WTC11 (cell line): ENCODE results near the gene SNAI1. TPM values are rescaled to one million over a fixed set of nuclear protein-coding genes. Genes with fewer than 3 reads are reported as not detected.

Source experiments
- ATAC-seq: fragments of 200-7000 bp; cut with Tn5 transposase; 2 replicates; pipeline ENCODE4 v1.10.0; 2021; ENCODE audit warnings: mild to moderate bottlenecking, moderate library complexity
- CTCF ChIA-PET: fragments of 300-600 bp; sonication (Branson Sonifier 250); formaldehyde crosslinking; loops from one replicate; lab custom pipeline; 2021; ENCODE audit warnings: antibody characterized with exemption; lab: Charles Lee
- POLR2A ChIA-PET: fragments of 350-600 bp; sonication (Branson Sonifier 250); formaldehyde crosslinking; loops from one replicate; lab custom pipeline; 2021; ENCODE audit warnings: antibody characterized with exemption; lab: Charles Lee
- DNase-seq: peaks from one replicate; pipeline ENCODE4 v3.0.0; 2021; ENCODE audit warnings: low spot score
- H3K27ac Mint-ChIP-seq: 2 replicates; pipeline ENCODE4 v1.8.0; 2021; ENCODE audit warnings: mixed read lengths
- H3K27me3 Mint-ChIP-seq: 2 replicates; pipeline ENCODE4 v1.8.0; 2021; ENCODE audit warnings: low read depth, mild to moderate bottlenecking, moderate library complexity, mixed read lengths
- H3K36me3 Mint-ChIP-seq: 2 replicates; pipeline ENCODE4 v1.8.0; 2021; ENCODE audit warnings: mixed read lengths
- H3K4me1 Mint-ChIP-seq: 2 replicates; pipeline ENCODE4 v1.8.0; 2022; ENCODE audit warnings: mixed read lengths
- H3K4me3 Mint-ChIP-seq: 2 replicates; pipeline ENCODE4 v1.8.0; 2021; ENCODE audit warnings: mild to moderate bottlenecking, moderate library complexity, mixed read lengths
- H3K9me3 Mint-ChIP-seq: 2 replicates; pipeline ENCODE4 v1.8.0; 2021; ENCODE audit warnings: mixed read lengths
- CREB1 ChIP-seq: sonication (generic); formaldehyde crosslinking; IDR thresholded peaks from 2 replicates; pipeline ENCODE4 v1.8.0; 2023; ENCODE audit warnings: mild to moderate bottlenecking, missing genetic modification reagents
- ETV6 ChIP-seq: sonication (generic); formaldehyde crosslinking; IDR thresholded peaks from 2 replicates; pipeline ENCODE4 v1.8.1; 2022; ENCODE audit warnings: mild to moderate bottlenecking, missing genetic modification reagents
- GABPB1 ChIP-seq: sonication (generic); formaldehyde crosslinking; IDR thresholded peaks from 2 replicates; pipeline ENCODE4 v1.8.1; 2023; ENCODE audit warnings: mild to moderate bottlenecking, missing genetic modification reagents
- GRHL2 ChIP-seq: fragments of 250-450 bp; sonication (Bioruptor Pico); IDR thresholded peaks from 2 replicates; pipeline ENCODE4 v1.8.0; 2022; ENCODE audit warnings: mild to moderate bottlenecking, moderate library complexity; ENCODE audit not compliant: insufficient replicate concordance, severe bottlenecking
- NFE2L1 ChIP-seq: sonication (generic); formaldehyde crosslinking; IDR thresholded peaks from 2 replicates; pipeline ENCODE4 v1.8.1; 2023; ENCODE audit warnings: missing genetic modification reagents
- OVOL2 ChIP-seq: fragments of 250-450 bp; sonication (Bioruptor Pico); IDR thresholded peaks from 2 replicates; pipeline ENCODE4 v1.9.0; 2021; ENCODE audit warnings: mild to moderate bottlenecking, borderline replicate concordance
- SMAD3 ChIP-seq: sonication (generic); formaldehyde crosslinking; IDR thresholded peaks from 2 replicates; pipeline ENCODE4 v1.8.0; 2022; ENCODE audit warnings: missing genetic modification reagents, mild to moderate bottlenecking, borderline replicate concordance
- SOX15 ChIP-seq: fragments of 250-450 bp; sonication (Bioruptor Pico); IDR thresholded peaks from 2 replicates; pipeline ENCODE4 v1.9.0; 2021; ENCODE audit warnings: mild to moderate bottlenecking
- ZBTB21 ChIP-seq: sonication (generic); formaldehyde crosslinking; IDR thresholded peaks from 2 replicates; pipeline ENCODE4 v1.8.1; 2023; ENCODE audit warnings: mild to moderate bottlenecking, missing genetic modification reagents, borderline replicate concordance
- ZNF232 ChIP-seq: sonication (generic); formaldehyde crosslinking; IDR thresholded peaks from 2 replicates; pipeline ENCODE4 v1.8.0; 2022; ENCODE audit warnings: mild to moderate bottlenecking, missing genetic modification reagents
- ZNF396 ChIP-seq: fragments of 250-450 bp; sonication (Bioruptor Pico); IDR thresholded peaks from 2 replicates; pipeline ENCODE4 v1.8.0; 2021; ENCODE audit warnings: mild to moderate bottlenecking, moderate library complexity, borderline replicate concordance
- ZNF416 ChIP-seq: fragments of 250-450 bp; sonication (Bioruptor Pico); IDR thresholded peaks from 2 replicates; pipeline ENCODE4 v1.9.0; 2021; ENCODE audit warnings: mild to moderate bottlenecking, inconsistent platforms
- ZNF671 ChIP-seq: fragments of 250-450 bp; sonication (Bioruptor Pico); IDR thresholded peaks from 2 replicates; pipeline ENCODE4 v1.8.0; 2021; ENCODE audit warnings: mild to moderate bottlenecking
- total RNA-seq: library from RNA; stranded (reverse); gene quantifications from 3 replicates; pipeline ENCODE4 v1.2.3, GENCODE V29; 2021
- TF ChIP-seq, protein P1 (sequence below): fragments of 200-600 bp; IDR thresholded peaks from 2 replicates; pipeline ENCODE4 v1.8.0; 2022; ENCODE audit warnings: antibody characterized with exemption
- TF ChIP-seq, protein P2 (sequence below): fragments of 250-450 bp; sonication (Bioruptor Pico); IDR thresholded peaks from 2 replicates; pipeline ENCODE4 v1.9.0; 2021; ENCODE audit warnings: mild to moderate bottlenecking
- TF ChIP-seq, protein P3 (sequence below): sonication (generic); formaldehyde crosslinking; IDR thresholded peaks from 2 replicates; pipeline ENCODE4 v1.8.0; 2023; ENCODE audit warnings: mild to moderate bottlenecking, missing genetic modification reagents
- TF ChIP-seq, protein P4 (sequence below): sonication (generic); formaldehyde crosslinking; IDR thresholded peaks from 2 replicates; pipeline ENCODE4 v1.8.1; 2022; ENCODE audit warnings: low read depth, mild to moderate bottlenecking, moderate library complexity, missing genetic modification reagents, borderline replicate concordance
- TF ChIP-seq, protein P5 (sequence below): sonication (generic); formaldehyde crosslinking; IDR thresholded peaks from 2 replicates; pipeline ENCODE4 v1.8.1; 2022; ENCODE audit warnings: low read depth, missing genetic modification reagents, borderline replicate concordance

Gene SNAI1
- total RNA-seq, 1 experiment from 2014 or later: 7.9 TPM

DNA sequence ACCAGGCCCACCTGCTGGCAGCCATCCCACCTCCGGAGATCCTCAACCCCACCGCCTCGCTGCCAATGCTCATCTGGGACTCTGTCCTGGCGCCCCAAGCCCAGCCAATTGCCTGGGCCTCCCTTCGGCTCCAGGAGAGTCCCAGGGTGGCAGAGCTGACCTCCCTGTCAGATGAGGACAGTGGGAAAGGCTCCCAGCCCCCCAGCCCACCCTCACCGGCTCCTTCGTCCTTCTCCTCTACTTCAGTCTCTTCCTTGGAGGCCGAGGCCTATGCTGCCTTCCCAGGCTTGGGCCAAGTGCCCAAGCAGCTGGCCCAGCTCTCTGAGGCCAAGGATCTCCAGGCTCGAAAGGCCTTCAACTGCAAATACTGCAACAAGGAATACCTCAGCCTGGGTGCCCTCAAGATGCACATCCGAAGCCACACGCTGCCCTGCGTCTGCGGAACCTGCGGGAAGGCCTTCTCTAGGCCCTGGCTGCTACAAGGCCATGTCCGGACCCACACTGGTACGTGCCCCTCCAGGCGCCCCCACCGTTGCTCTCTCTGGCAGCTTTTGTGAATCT is 1.1 kb downstream of the SNAI1 start:
- H3K9me3 Mint-ChIP-seq: no peaks in the 10 kb centered on the region
- peak overlapping the region; percentile 24; the same call in 1 of the 2 replicates for H3K27ac Mint-ChIP-seq
- no peak for ATAC-seq
- no peak for TF ChIP-seq ZNF396
- TF ChIP-seq GABPB1: no peak
- TF ChIP-seq CREB1 (CRISPR knock-in tag): no peak
- TF ChIP-seq, protein P1, sequence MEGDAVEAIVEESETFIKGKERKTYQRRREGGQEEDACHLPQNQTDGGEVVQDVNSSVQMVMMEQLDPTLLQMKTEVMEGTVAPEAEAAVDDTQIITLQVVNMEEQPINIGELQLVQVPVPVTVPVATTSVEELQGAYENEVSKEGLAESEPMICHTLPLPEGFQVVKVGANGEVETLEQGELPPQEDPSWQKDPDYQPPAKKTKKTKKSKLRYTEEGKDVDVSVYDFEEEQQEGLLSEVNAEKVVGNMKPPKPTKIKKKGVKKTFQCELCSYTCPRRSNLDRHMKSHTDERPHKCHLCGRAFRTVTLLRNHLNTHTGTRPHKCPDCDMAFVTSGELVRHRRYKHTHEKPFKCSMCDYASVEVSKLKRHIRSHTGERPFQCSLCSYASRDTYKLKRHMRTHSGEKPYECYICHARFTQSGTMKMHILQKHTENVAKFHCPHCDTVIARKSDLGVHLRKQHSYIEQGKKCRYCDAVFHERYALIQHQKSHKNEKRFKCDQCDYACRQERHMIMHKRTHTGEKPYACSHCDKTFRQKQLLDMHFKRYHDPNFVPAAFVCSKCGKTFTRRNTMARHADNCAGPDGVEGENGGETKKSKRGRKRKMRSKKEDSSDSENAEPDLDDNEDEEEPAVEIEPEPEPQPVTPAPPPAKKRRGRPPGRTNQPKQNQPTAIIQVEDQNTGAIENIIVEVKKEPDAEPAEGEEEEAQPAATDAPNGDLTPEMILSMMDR: no peak
- TF ChIP-seq, protein P2, sequence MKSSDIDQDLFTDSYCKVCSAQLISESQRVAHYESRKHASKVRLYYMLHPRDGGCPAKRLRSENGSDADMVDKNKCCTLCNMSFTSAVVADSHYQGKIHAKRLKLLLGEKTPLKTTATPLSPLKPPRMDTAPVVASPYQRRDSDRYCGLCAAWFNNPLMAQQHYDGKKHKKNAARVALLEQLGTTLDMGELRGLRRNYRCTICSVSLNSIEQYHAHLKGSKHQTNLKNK (CRISPR knock-in tag): no peak
- TF ChIP-seq SMAD3 (CRISPR knock-in tag): no peak
- no peak for TF ChIP-seq SOX15 (CRISPR knock-in tag)
- no peak for TF ChIP-seq ZNF416 (CRISPR knock-in tag)
- TF ChIP-seq GRHL2 (CRISPR knock-in tag): no peak
- TF ChIP-seq NFE2L1: no peak
- TF ChIP-seq, protein P3, sequence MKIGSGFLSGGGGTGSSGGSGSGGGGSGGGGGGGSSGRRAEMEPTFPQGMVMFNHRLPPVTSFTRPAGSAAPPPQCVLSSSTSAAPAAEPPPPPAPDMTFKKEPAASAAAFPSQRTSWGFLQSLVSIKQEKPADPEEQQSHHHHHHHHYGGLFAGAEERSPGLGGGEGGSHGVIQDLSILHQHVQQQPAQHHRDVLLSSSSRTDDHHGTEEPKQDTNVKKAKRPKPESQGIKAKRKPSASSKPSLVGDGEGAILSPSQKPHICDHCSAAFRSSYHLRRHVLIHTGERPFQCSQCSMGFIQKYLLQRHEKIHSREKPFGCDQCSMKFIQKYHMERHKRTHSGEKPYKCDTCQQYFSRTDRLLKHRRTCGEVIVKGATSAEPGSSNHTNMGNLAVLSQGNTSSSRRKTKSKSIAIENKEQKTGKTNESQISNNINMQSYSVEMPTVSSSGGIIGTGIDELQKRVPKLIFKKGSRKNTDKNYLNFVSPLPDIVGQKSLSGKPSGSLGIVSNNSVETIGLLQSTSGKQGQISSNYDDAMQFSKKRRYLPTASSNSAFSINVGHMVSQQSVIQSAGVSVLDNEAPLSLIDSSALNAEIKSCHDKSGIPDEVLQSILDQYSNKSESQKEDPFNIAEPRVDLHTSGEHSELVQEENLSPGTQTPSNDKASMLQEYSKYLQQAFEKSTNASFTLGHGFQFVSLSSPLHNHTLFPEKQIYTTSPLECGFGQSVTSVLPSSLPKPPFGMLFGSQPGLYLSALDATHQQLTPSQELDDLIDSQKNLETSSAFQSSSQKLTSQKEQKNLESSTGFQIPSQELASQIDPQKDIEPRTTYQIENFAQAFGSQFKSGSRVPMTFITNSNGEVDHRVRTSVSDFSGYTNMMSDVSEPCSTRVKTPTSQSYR (CRISPR knock-in tag): no peak
- no peak for TF ChIP-seq ZNF671 (CRISPR knock-in tag)
- TF ChIP-seq OVOL2 (CRISPR knock-in tag): no peak
- no peak for TF ChIP-seq ZNF232
- TF ChIP-seq, protein P4, sequence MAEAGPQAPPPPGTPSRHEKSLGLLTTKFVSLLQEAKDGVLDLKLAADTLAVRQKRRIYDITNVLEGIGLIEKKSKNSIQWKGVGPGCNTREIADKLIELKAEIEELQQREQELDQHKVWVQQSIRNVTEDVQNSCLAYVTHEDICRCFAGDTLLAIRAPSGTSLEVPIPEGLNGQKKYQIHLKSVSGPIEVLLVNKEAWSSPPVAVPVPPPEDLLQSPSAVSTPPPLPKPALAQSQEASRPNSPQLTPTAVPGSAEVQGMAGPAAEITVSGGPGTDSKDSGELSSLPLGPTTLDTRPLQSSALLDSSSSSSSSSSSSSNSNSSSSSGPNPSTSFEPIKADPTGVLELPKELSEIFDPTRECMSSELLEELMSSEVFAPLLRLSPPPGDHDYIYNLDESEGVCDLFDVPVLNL (CRISPR knock-in tag): no peak
- TF ChIP-seq ZBTB21 (CRISPR knock-in tag): no peak
- TF ChIP-seq, protein P5, sequence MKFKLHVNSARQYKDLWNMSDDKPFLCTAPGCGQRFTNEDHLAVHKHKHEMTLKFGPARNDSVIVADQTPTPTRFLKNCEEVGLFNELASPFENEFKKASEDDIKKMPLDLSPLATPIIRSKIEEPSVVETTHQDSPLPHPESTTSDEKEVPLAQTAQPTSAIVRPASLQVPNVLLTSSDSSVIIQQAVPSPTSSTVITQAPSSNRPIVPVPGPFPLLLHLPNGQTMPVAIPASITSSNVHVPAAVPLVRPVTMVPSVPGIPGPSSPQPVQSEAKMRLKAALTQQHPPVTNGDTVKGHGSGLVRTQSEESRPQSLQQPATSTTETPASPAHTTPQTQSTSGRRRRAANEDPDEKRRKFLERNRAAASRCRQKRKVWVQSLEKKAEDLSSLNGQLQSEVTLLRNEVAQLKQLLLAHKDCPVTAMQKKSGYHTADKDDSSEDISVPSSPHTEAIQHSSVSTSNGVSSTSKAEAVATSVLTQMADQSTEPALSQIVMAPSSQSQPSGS (CRISPR knock-in tag): no peak
- no peak for TF ChIP-seq ETV6 (CRISPR knock-in tag)
- POLR2A ChIA-PET: interaction anchor here (0.5 to 0.9 kb wide), 4 partner anchors 63 to 542 kb away, joined by 3 to 4 read pairs (median 3); no protein-coding TSS in a partner anchor
- H3K4me3 Mint-ChIP-seq: peak overlapping the region; percentile 84
- DNase-seq: no peak
- peaks cover 83% of the 10 kb centered on the region for H3K4me1 Mint-ChIP-seq
- CTCF ChIA-PET: interaction anchor here (0.7 to 10.5 kb wide), 5 partner anchors 71 to 195 kb away, joined by 3 to 288 read pairs (median 4); partner anchors contain the start of gene PEDS1
- peaks cover 34% of the 10 kb centered on the region for H3K27me3 Mint-ChIP-seq
- peaks cover 5% of the 10 kb centered on the region; the same call in 1 of the 2 replicates for H3K36me3 Mint-ChIP-seq
